Measurements from ENCODE around the gene DUSP8. TPM values are rescaled to one million over a fixed set of nuclear protein-coding genes. Genes with fewer than 3 reads are reported as not detected.

Gene DUSP8
- total RNA-seq, 1 donor from 2014 or later, result 0.40 TPM

- DNase-seq (ENCODE audit: low read depth, low spot score), result no peak
Measured at GRCh38 chr11:1554981-1555712, 16.9 kb downstream of the DUSP8 start.

- DNase-seq (ENCODE audit: low read depth, low spot score), result no peak
Measured at GRCh38 chr11:1553808-1554594, 18.1 kb downstream of the DUSP8 start.

GRCh38 chr11:1549338-1550330 lies 22.4 kb downstream of the DUSP8 start:
- no peak for DNase-seq (ENCODE audit: low read depth, low spot score)

GRCh38 chr11:1548221-1549070 lies 23.6 kb downstream of the DUSP8 start:
- DNase-seq (ENCODE audit: low read depth, low spot score), result no peak

- no peak for DNase-seq (ENCODE audit: low read depth, low spot score)
Measured at GRCh38 chr11:1547467-1548098, 24.5 kb downstream of the DUSP8 start.

GRCh38 chr11:1546536-1547466 lies 25.3 kb downstream of the DUSP8 start:
- no peak for DNase-seq (ENCODE audit: low read depth, low spot score)

- DNase-seq (ENCODE audit: low read depth, low spot score), result no peak
Measured at GRCh38 chr11:1546077-1546535, 26.0 kb downstream of the DUSP8 start.

- DNase-seq (ENCODE audit: low read depth, low spot score), result no peak
Measured at GRCh38 chr11:1545432-1545831, 26.6 kb downstream of the DUSP8 start.

GRCh38 chr11:1544536-1544935 lies 27.5 kb downstream of the DUSP8 start:
- DNase-seq (ENCODE audit: low read depth, low spot score), result no peak

GRCh38 chr11:1543606-1544263 lies 28.3 kb downstream of the DUSP8 start:
- DNase-seq (ENCODE audit: low read depth, low spot score), result no peak

- no peak for DNase-seq (ENCODE audit: low read depth, low spot score)
Measured at GRCh38 chr11:1542267-1542666, 29.8 kb downstream of the DUSP8 start.

GRCh38 chr11:1541474-1542204 lies 30.4 kb downstream of the DUSP8 start:
- DNase-seq (ENCODE audit: low read depth, low spot score), result no peak

- no peak for DNase-seq (ENCODE audit: low read depth, low spot score)
Measured at GRCh38 chr11:1540074-1540473, 32.0 kb downstream of the DUSP8 start.

GRCh38 chr11:1538153-1538552 lies 33.9 kb downstream of the DUSP8 start:
- no peak for DNase-seq (ENCODE audit: low read depth, low spot score)

GRCh38 chr11:1536065-1536843 lies 35.8 kb downstream of the DUSP8 start:
- DNase-seq (ENCODE audit: low read depth, low spot score), result no peak

GRCh38 chr11:1534682-1535081 lies 37.4 kb downstream of the DUSP8 start:
- DNase-seq (ENCODE audit: low read depth, low spot score), result no peak

GRCh38 chr11:1534171-1534570 lies 37.9 kb downstream of the DUSP8 start:
- DNase-seq (ENCODE audit: low read depth, low spot score), result no peak

All from pulmonary artery endothelial cell (primary cell).